ENCODE results near the gene TXNIP.

Gene TXNIP

DNA sequence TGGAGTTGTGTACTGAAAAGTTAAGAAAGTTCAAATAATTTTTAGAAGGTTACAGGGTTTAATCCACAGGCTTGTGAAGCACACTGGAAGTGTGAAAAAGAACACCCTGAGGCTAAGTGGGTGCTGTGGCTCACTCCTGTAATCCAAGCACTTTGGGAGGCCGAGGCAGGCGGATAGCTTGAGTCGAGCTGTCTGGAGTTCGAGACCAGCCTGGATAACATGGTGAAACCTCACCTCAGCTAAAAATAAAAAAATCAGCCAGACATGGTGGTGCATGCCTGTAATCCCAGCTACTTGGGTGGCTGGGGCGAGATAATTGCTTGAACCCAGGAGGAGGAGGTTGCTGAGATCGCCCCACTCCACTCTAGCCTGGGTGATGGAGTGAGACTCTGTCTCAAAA is 9.8 kb downstream of the TXNIP start:
- DNase-seq, result no peak

DNA sequence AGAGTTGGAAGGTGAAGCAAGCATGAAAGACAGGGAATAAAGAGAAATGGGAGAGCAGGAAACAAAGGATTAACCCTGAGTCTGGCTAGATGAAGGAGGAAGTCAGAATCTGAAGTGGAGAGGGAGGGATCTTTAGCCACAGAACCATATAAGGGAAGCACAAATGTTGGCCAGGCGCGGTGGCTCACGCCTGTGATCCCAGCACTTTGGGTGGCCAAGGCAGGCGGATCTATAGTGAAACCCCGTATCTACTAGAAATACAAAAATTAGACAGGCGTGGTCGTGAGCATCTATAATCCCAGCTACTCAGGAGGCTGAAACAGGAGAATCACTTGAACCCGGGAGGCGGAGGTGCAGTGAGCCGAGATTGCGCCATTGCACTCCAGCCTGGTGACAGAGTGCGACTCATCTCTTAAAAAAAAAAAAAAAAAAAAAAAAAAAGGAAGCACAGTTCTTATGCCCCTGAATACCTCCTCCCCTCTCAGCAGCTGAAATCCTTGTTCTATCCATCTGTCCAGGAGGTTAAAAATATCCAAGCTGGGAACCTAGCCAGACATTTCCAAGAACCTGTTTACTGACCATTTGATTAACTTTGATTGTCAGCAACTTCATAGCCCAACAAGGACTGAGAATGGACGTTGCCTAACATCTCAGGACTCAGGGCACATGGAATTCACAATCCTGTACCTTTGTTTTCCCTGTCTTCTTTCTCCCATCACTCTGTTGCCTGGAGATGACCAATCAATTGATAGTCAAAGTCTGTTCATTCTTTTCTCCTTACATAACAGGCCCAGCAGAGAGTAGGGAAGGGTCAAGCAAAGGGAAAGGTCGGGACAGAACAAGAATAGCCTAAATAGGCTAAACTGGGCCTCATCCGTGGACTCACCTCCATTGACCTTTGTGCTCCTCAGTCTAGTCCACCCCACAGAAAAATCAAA is 10.6 kb downstream of the TXNIP start:
- DNase-seq, result peak in 5 of 58 donors; percentile 2 to 21 (median 10)

DNA sequence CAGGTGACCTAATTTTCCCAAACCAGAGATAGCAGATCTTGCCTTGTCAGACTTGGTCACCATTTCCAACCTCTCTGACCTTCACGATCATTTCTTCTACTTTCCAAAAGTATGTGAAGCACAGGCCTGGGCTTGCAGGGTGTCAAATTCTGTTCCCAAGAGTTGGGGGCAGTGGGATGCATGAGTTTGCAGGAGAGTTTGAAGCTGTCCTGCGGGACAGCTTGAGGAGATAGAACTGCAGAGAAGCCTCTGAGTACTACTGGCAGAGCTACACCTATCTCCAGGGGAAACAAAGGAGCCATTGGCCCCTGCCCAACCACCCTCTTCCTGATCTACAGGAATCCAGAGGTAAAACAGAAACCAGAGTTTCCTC is 11.3 kb downstream of the TXNIP start:
- DNase-seq, result no peak

DNA sequence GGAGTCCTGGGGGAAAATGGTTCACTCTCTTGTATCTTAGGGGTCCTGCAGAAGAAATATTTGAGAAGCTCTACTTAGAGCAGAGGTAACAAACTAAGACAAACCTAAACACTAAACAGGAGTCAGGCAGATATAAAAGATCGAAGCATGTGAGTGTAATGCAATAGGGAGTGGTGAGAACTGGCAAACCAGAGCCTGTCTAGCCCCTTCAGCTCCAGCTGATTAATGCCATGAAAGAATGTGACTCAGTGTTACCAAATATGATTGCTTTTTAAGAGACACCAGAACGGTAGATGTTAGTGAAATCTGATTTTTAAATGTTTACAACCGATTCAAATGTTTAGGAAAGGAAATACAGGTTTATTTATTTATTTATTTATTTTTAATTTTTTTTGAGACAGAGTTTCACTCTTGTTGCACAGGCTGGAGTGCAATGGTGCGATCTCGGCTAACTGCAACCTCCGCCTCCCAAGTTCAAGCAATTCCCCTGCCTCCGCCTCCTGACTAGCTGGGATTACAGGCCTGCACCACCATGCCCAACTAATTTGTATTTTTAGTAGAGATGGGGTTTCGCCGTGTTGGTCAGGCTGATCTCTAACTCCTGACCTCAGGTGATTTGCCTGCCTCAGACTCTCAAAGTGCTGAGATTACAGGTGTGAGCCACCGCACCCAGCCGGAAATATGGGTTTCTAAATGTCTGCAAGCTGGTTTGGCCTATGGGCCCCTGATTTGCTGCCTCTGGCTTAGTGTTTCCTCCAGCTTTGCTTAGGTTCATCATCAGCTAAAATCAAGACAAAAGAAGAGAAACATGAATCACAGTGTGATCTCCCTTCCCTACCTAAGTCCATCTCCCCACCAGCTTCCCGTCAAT is 12.2 kb downstream of the TXNIP start:
- DNase-seq, result no peak

DNA sequence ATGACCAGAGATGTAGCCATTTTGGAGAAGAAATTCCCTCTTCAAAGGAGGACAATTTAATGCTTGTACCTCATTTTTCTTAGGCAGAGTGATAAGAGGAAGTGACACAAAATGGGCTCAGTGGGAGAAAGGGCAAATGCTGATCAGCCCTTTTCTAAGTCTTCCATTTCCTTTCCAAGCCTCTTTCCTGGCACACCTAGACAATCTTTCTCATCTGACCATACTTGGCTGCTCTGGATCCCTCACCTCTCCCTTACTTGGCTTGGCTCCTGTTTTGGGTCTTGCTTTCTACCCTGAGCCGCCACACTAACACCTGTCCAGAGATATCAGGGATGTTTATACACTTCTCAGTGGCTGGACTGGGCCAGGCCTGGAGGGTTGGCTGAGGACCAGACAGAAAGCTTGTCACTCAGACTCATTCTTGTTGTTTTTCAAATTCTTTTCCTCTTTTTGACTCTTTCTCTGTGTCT is 13.1 kb downstream of the TXNIP start:
- DNase-seq, result no peak

DNA sequence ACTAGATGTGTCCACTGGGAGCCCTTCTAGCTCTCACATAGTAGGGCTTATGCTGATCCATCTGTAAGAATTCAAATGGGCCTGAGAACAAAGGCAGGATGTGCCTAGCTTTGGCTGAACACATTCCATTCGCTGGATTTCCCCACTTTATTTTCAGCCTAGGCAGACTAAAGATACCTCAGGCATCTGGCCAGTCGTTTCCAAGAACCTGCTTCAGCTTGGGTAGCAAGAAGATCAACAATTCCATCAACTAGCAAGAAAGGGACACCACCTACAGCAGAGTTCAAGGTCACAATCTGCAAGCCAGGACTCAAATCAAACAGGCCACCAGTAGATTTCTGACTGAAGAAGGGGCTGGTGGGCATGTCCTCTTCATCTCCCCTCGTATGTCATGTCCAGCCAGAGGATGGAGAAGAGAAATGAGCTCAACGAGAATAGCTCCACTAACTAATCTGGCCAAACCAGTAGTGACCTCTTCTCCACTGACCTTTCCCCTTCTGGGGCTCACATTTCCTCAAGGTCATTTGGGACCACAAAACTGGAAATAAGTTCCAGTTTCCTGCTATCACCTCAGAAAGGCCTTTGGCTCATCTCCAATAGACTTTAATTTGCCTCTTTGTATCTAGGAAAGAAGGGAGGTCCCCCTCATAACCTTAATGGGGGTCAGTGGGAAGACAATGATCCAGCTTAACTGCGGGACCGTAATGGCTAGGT is 14.2 kb downstream of the TXNIP start:
- DNase-seq, result no peak

DNA sequence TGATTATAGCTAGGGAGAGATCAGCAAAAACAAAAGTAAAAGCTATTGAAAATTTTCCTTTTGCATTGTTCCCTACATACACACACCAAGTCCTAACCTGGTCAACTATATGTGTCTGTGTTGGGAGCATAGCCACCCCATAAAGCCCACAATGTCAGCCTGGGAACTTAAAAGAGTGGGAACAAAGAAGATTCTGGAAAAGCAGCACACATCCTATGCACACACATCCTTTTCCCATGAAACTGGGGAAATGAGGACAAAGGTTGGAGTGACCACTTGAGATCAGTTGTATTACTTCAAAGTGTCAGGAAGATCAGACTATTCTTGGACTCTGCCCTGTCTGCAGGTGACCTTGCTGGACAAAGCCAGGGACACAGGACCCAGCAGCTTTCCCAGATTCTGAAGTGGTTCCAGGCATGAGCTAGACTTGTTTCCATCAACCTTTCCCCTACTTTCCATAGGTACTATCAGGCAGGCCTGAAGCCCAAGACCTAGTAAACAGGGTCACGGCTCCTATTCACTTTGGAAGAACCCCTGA is 15.9 kb downstream of the TXNIP start:
- DNase-seq, result no peak

DNA sequence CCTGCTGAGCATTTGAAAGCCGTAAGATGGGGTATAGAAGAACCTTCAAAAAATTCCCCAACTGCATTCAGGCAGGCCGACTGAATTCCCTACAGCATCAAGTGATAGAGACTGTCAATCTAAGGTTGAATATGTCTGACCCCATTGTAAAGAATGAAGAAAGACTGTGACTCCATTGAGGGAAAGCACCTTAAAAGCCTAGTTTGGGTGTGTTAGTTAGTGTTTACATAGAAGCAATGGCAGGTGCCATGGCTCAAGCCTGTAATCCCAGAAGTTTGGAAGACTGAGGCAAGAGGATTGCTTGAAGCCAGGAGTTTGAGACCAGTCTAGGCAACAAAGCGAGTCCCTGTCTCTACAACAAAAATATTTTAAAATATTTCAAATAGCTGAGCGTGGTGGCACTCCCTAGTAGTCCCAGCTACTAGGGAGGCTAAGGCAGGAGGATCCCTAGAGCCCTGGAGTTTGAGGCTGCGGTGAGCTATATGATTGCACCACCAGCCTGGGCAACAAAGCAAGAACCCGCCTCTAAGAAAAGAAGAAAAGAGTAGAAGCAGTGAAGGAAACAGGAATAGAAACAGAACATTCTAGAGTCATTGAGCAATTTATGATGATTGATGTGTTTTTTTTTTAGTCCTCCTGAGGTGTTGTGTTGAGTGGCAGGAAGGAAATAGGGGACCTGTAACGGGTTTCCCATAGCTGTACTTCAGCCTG is 16.5 kb downstream of the TXNIP start:
- DNase-seq, result no peak

DNA sequence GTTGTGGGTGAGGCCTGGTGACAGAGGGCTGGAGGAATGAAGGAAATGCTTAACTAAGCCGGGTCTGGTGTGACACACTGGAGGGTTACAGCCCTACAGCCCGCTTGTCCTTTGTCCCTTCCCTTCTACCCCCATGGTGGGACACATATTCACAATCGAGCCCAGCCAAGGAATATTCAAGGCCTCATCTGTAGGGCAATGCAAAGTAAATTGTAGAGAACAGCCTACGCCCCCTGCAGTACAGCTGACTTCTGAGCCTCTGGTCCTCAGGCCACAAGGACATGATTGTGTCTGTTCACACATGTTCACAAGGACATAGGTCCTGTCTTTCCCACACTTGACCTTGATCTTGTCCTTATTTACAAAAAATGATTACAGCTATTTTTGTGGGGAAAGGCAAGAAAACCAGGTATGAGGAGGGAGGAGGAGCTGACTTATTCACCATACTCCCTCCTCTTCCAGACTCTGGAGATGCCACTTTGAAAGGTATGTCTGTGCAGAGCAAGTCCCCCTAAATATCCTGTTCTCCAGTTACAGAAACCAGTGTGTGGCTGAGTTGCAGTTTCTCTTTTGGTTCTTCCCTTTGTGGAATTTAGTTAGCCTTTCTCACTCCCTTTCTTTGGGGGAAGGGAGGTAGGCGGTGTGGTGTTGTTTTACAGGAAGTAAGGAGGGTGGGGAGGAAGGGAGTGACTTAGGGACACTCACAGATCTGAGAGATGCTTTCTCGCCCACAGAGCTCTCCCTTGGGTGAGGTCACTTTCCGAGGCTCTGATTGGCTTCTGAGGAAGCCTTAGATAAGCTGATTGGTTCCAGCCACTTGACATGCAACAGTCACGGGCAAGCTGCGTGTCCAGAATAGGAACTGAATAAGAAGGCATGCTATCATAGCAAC is 17.3 kb downstream of the TXNIP start:
- DNase-seq, result peak; percentile 20 to 98 (median 86)

DNA sequence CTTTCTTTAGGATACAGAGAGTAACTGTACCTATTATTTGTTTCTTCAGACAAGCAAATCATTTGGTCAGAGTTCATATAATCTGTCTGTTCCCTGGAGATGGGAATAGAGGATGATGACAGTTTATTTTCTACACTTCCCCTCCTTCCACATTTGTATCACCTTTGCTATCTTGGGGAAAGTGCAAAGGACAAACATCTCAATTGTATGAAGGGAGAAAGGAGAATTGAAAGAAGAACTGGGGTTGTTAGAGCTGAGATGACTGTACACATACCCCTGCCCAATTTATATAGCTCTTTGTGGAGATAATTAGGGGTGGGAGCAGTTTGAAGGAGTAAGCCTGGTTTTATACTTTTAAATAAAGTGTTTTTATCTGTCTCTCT is 17.9 kb downstream of the TXNIP start:
- no peak for DNase-seq

DNA sequence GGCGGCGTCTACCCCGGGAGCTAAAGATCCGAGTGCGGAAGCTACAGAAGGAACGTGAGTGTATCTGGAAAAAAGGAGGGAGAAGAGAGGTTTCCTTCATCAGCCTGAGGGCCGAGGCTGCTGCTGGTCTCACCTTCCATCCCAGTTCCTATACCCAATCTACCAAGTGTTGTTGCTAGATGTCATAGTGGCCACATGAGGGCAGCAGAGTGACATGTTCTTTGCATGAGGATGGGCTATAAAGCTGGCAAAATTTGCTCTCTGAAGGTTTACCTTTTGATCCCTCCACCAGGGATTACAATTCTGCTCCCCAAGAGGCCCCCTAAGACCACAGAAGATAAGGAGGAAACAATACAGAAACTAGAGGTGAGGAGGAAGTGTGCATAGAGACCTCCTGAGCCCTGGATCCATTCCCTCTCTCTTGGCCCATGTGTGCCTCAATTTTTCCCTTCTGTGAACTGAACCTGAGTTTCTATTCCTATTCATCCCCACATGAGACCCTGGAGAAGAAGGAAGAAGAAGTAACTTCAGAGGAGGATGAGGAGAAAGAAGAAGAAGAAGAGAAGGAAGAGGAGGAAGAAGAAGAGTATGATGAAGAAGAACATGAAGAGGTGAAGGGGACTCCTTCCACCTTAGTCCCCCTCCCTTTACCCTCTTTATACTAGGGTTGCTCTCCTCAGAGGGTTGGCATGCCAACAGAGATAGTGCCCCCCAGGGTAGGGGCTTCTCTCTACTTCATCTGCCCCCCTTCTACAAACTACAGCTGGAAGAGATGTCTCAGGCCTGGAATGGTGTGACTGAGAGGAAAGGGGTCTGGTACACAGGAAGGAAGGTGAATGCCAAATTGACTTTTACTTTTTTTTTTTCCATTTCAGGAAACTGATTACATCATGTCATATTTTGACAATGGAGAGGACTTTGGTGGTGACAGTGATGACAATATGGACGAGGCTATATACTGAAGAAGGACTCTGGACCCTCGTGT is 18.6 kb downstream of the TXNIP start:
- peak in 53 of 58 donors; percentile 8 to 82 (median 44) for DNase-seq

DNA sequence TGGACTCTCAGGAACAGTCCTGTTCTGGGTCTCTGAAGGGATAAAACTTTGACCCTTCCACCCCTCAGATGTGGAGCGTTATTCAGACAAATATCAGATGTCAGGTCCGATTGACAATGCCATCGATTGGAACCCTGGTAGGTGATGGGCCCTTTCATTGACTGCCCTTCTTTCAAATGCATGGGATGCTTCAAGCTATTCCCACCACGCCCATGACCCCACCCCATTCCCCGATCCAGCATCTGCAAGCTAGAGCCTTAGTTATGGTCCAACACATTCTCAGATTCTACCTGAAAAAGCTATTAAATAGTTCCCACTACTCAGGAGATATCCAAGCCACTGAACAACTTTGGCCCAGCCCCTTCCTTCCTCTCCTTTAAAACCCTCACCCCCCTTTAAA is 19.4 kb downstream of the TXNIP start:
- no peak for DNase-seq

DNA sequence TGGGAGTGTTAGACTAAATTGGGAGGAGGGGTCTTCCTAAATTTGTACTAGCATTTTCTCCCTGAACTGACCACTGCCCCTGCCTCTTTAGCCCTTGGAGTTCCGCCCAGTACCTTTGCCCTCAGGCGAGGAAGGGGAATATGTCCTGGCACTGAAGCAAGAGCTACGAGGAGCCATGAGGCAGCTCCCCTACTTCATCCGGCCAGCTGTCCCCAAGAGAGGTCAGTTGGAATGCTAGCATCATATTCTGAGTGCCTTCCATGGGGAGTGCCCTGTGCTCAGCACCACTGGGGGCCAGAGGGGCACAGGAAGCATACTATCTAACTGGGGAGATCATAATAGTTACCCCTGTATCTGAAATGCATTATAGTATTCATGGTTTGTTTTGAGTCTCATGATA is 21.2 kb downstream of the TXNIP start:
- DNase-seq, result no peak

DNA sequence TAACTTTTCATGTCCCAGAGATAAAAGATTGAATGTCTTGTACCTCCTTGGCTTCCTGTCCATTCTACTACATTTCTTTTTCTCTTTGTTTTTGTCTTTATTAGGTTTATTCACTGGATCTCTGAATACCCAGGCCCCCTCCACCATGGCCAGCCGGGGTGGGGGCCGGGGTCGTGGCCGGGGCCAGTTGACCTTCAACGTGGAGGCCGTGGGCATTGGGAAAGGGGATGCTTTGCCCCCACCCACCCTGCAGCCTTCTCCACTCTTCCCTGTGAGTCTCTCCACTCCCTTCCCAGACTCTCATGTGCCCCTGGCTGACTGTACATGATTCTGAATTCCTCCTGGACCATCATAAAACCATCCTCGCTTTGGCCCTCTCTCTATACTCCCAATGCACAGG is 21.7 kb downstream of the TXNIP start:
- DNase-seq, result no peak

DNA sequence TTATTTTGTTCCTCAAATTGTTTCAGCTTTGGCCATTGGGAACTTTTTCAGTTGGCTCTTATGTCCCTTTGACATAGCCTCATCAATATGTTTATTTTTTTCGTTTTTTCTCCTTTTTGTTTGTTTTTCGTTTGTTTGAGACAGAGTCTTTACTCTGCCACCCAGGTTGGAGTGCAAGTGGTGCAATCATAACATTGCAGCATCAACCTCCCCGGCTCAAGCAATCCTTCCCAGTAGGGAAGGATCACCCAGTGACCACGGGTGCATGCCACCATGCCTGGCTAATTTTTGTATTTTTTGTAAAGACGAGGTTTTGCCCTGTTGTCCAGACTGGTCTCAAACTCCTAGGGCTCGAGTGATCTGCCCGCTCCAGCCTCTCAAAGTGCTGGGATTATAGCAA is 23.8 kb downstream of the TXNIP start:
- no peak for DNase-seq

DNA sequence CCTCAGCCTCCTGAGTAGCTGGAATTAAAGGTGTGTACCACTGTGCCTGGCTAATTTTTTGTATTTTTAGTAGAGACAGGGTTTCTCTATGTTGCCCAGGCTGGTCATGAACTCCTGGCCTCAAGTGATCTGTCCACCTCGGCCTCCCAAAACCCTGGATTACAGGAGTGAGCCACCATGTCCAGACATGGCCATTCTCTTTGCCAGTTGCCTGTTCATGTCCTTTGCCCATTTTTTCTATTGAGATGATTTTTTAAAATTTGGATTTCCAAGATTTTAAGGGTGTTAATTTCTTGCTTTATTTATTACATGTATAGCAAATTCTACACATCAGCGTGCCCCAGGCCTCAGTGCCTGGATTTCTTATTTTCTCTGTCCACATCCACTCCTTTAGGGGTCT is 29.1 kb downstream of the TXNIP start:
- no peak for DNase-seq

DNA sequence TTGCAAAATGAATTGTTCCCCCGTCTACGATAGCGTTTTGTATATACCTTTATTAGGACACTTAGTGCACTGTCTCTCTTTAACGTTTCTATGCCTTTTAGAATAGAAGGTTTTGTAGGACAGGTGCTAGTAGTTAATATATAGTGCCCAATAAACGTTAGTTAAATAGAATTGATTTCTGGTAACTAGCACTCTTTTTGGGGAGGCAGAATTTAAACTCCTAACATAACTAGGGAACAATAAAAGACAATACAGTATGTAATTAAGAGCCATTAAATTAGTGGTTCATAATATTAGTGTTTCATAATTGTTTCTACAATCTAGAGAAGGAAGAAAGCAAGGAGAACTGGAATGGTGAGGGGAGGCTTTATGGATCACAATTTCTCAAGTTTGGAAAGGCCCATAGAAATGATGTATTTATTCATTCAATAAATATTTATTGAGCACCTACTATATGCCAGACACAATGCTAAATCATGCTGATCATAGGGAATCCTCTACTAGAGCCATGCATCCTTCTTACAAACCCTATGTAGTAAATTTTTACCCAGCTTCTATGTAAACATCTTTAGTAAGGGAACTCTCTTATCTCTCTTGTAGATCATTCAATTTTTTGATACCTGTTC is 31.1 kb downstream of the TXNIP start:
- DNase-seq, result no peak
